GM23248 (cell line): ENCODE data around the gene KLK5.

Experiments used
- EZH2 ChIP-seq: fragments of 200-600 bp; sonication (generic); IDR thresholded peaks from 2 replicates; pipeline ENCODE4 v1.6.1; 2018; ENCODE audit warnings: antibody characterized with exemption, mild to moderate bottlenecking; ENCODE audit not compliant: insufficient read depth, poor library complexity, severe bottlenecking
- EZH2phosphoT487 ChIP-seq: fragments of 200-600 bp; sonication (generic); IDR thresholded peaks from 2 replicates; pipeline ENCODE4 v1.6.1; 2018; ENCODE audit warnings: antibody characterized with exemption, moderate library complexity, mild to moderate bottlenecking, low read depth; ENCODE audit not compliant: insufficient read depth

DNA sequence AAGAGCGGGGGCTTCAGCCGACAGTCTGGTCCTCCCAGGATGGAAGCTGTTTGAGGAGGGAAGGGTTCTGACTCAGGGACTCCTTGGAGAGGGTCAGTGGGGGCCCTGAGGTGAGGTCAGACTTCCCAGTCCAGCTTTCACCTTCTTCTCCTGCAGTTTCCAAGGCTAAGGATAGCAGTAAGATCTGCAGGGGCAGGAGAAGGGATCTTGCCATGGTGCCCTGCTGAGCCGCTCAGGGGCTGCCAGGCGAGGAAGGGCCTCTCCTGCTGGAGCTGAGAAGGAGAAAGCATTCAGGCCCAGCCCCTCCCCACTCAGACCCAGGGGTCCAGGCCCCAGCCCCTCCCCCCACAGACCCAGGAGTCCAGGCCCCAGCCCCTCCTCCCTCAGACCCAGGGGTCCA, 29.3 kb upstream of the KLK5 start:
- TF ChIP-seq EZH2 = no peak
- TF ChIP-seq EZH2phosphoT487 = no peak
